Gastroesophageal sphincter (tissue), 4 donors: ENCODE measurements around the gene MVK. TPM values are rescaled to one million over a fixed set of nuclear protein-coding genes. Genes with fewer than 3 reads are reported as not detected.

Experiments used
- ATAC-seq: fragments of 150-250 bp; one replicate; pipeline ENCODE4 v1.9.1; 2016; ENCODE audit warnings: mild to moderate bottlenecking, moderate library complexity
- H3K27ac ChIP-seq, 4 donors: fragments of 200-600 bp; sonication (generic) in 3 of 4; 1 replicate in 3 of 4; 2 replicates in 1 of 4; pipeline ENCODE4 v1.5.1; 2016 to 2019
- H3K27me3 ChIP-seq: fragments of 200-600 bp; sonication (generic); one replicate; pipeline ENCODE4 v1.5.1; 2019
- H3K36me3 ChIP-seq, 2 donors: fragments of 200-600 bp; sonication (generic); one replicate each; pipeline ENCODE4 v1.5.1; 2019; ENCODE audit warnings: control low read depth in 1 of 2
- H3K4me1 ChIP-seq, 3 donors: fragments of 200-600 bp; sonication (generic); 1 replicate in 2 of 3; 2 replicates in 1 of 3; pipeline ENCODE4 v1.5.1; 2016 to 2019; ENCODE audit warnings: control low read depth in 2 of 3
- H3K4me3 ChIP-seq, 2 donors: fragments of 200-600 bp; sonication (generic); one replicate each; pipeline ENCODE4 v1.5.1; 2019; ENCODE audit warnings: mild to moderate bottlenecking in 1 of 2, moderate library complexity in 1 of 2
- H3K9me3 ChIP-seq, 3 donors: fragments of 200-600 bp; sonication (generic); one replicate each; pipeline ENCODE4 v1.5.1; 2017 to 2019; ENCODE audit warnings: control low read depth in 2 of 3
- CTCF ChIP-seq, 4 experiments: fragments of 200-600 bp in 2 of 4; fragments of 450-650 bp in 2 of 4; sonication (generic) in 1 of 4; IDR thresholded peaks; one replicate each; pipeline ENCODE4 v1.5.1; 2017 to 2019; ENCODE audit warnings: antibody characterized with exemption in 4 of 4, mild to moderate bottlenecking in 2 of 4, moderate library complexity in 2 of 4
- EP300 ChIP-seq: sonication (generic); formaldehyde crosslinking; IDR thresholded peaks from one replicate; pipeline ENCODE4 v1.6.1; 2017; ENCODE audit warnings: antibody characterized with exemption, mild to moderate bottlenecking
- POLR2A ChIP-seq, 2 donors: fragments of 450-650 bp; IDR thresholded peaks; one replicate each; pipeline ENCODE4 v1.6.1; 2017; ENCODE audit warnings: antibody characterized with exemption in 2 of 2, mild to moderate bottlenecking in 2 of 2, moderate library complexity in 1 of 2
- POLR2AphosphoS5 ChIP-seq: sonication (generic); formaldehyde crosslinking; IDR thresholded peaks from one replicate; pipeline ENCODE4 v1.6.1; 2017; ENCODE audit warnings: antibody characterized with exemption
- WGBS, 2 donors: methylation state at CpG; one replicate each; pipeline ENCODE4 v1.1.5; 2018; ENCODE audit warnings: low coverage in 1 of 2; 5-methylcytosine and 5-hydroxymethylcytosine counted together
- total RNA-seq, 4 donors: library from RNA; depleted of rRNA; stranded (reverse); fragments of >200 nt; gene quantifications; one replicate each; pipeline ENCODE4 v1.1.0, GENCODE V29; 2016

MVK gene
- total RNA-seq, 4 donors from 2014 or later = 6.2 to 18.2 (median 10.4) TPM

GRCh38 chr12:109581334-109581691 lies 7.7 kb downstream of the MVK start:
- Histone ChIP-seq H3K27me3 (no peaks in the 10 kb centered on the region), H3K4me3 (no peak overlapping the region), H3K36me3 (peaks cover 0 to 95% of the 10 kb centered on the region in 2 donors), H3K9me3 (no peaks in the 10 kb centered on the region), H3K4me1 (no peaks in the 10 kb centered on the region), H3K27ac (no peak overlapping the region)
- ATAC-seq = no peak
- TF ChIP-seq EP300 = no peak
- TF ChIP-seq POLR2AphosphoS5 = no peak
- no peak for TF ChIP-seq POLR2A (IDR thresholded peaks at IDR 0.05)
- 88% methylated on average over 4 of the region's 18 CpGs; no CpG with 5 or more reads in 1 of the 2 donors for WGBS, 2 donors

- no peaks in the 10 kb centered on the region for H3K4me1 ChIP-seq
- no peaks in the 10 kb centered on the region for H3K27me3 ChIP-seq
- H3K36me3 ChIP-seq = peaks cover 0 to 95% of the 10 kb centered on the region in 2 donors
- TF ChIP-seq EP300 = no peak
- no peak for TF ChIP-seq POLR2A (IDR thresholded peaks at IDR 0.05)
- TF ChIP-seq CTCF (IDR thresholded peaks at IDR 0.05) = no peak
- TF ChIP-seq POLR2AphosphoS5 = no peak
- no peak overlapping the region for H3K4me3 ChIP-seq
- ATAC-seq = no peak
- no peaks in the 10 kb centered on the region for H3K9me3 ChIP-seq
- no peak overlapping the region for H3K27ac ChIP-seq
- WGBS, 2 donors = 73 to 100% methylated on average over 3 to 6 of the region's 8 CpGs
Observed at GRCh38 chr12:109581856-109582255, 8.3 kb downstream of the MVK start.

GRCh38 chr12:109582636-109583035 lies 9.0 kb downstream of the MVK start:
- 91% methylated on average over 4 of the region's 5 CpGs; no CpG with 5 or more reads in 1 of the 2 donors for WGBS, 2 donors

GRCh38 chr12:109583733-109584132 lies 10.1 kb downstream of the MVK start:
- Histone ChIP-seq H3K9me3 (no peaks in the 10 kb centered on the region), H3K4me1 (no peaks in the 10 kb centered on the region), H3K27ac (no peak overlapping the region), H3K27me3 (no peaks in the 10 kb centered on the region), H3K4me3 (no peak overlapping the region), H3K36me3 (peaks cover 0 to 95% of the 10 kb centered on the region in 2 donors)
- 90 to 100% methylated on average over 2 of the region's 2 CpGs for WGBS, 2 donors
- ATAC-seq = no peak
- TF ChIP-seq POLR2A (IDR thresholded peaks at IDR 0.05) (no peak), CTCF (IDR thresholded peaks at IDR 0.05) (no peak), EP300 (no peak), POLR2AphosphoS5 (no peak)

More at GRCh38 chr12:109582636-109583035, 9.0 kb downstream of the MVK start:
- Histone ChIP-seq H3K4me1 (no peaks in the 10 kb centered on the region), H3K9me3 (no peaks in the 10 kb centered on the region), H3K36me3 (peaks cover 0 to 95% of the 10 kb centered on the region in 2 donors), H3K27ac (no peak overlapping the region), H3K4me3 (no peak overlapping the region), H3K27me3 (no peaks in the 10 kb centered on the region)
- TF ChIP-seq EP300 (no peak), CTCF (IDR thresholded peaks at IDR 0.05) (no peak), POLR2A (IDR thresholded peaks at IDR 0.05) (no peak), POLR2AphosphoS5 (no peak)
- ATAC-seq = no peak

- Histone ChIP-seq H3K27me3 (no peaks in the 10 kb centered on the region), H3K36me3 (peaks cover 0 to 93% of the 10 kb centered on the region in 2 donors), H3K4me1 (no peaks in the 10 kb centered on the region), H3K4me3 (no peak overlapping the region), H3K9me3 (no peaks in the 10 kb centered on the region), H3K27ac (no peak overlapping the region)
- 88 to 97% methylated on average over 4 of the region's 10 CpGs for WGBS, 2 donors
- TF ChIP-seq POLR2A (IDR thresholded peaks at IDR 0.05) (no peak), EP300 (no peak)
- no peak for ATAC-seq
Observed at GRCh38 chr12:109586385-109587296, 13.0 kb downstream of the MVK start.

- no peaks in the 10 kb centered on the region for H3K4me1 ChIP-seq
- WGBS, 2 donors = 100% methylated on average over 4 of the region's 18 CpGs; no CpG with 5 or more reads in 1 of the 2 donors
- ATAC-seq = no peak
- H3K27ac ChIP-seq = no peak overlapping the region
- no peaks in the 10 kb centered on the region for H3K27me3 ChIP-seq
- TF ChIP-seq EP300 = no peak
- TF ChIP-seq POLR2AphosphoS5 = no peak
- TF ChIP-seq POLR2A (IDR thresholded peaks at IDR 0.05) = no peak
- no peak for TF ChIP-seq CTCF (IDR thresholded peaks at IDR 0.05)
- H3K9me3 ChIP-seq = no peaks in the 10 kb centered on the region
- H3K36me3 ChIP-seq = peaks cover 0 to 93% of the 10 kb centered on the region in 2 donors
- H3K4me3 ChIP-seq = no peak overlapping the region
Observed at GRCh38 chr12:109587921-109588320, 14.3 kb downstream of the MVK start.
